Chondrocyte (in vitro differentiated cells): ENCODE results near the gene SCN1A. TPM values are rescaled to one million over a fixed set of nuclear protein-coding genes. Genes with fewer than 3 reads are reported as not detected.
"Not testable (repeated sequence)": the region's sequence is repeated elsewhere in the genome, so short reads cannot be mapped to it uniquely, and the experiment has no call there.

Experiments used
- DNase-seq: peaks from one replicate; pipeline ENCODE4 v3.0.0; 2021; ENCODE audit warnings: mixed read lengths, low spot score
- H3K27ac Mint-ChIP-seq: one replicate; pipeline ENCODE4 v1.8.0; 2021; ENCODE audit warnings: mild to moderate bottlenecking, moderate library complexity, mixed read lengths; ENCODE audit not compliant: unreplicated experiment
- H3K27me3 Mint-ChIP-seq: 2 replicates; pipeline ENCODE4 v1.8.0; 2021; ENCODE audit warnings: low read depth, mixed read lengths
- H3K36me3 Mint-ChIP-seq: 2 replicates; pipeline ENCODE4 v1.8.0; 2021; ENCODE audit warnings: low read depth, mixed read lengths
- H3K4me1 Mint-ChIP-seq: 2 replicates; pipeline ENCODE4 v1.8.0; 2021; ENCODE audit warnings: low read depth, mild to moderate bottlenecking, mixed read lengths
- H3K4me3 Mint-ChIP-seq: one replicate; pipeline ENCODE4 v1.8.0; 2021; ENCODE audit warnings: mild to moderate bottlenecking, moderate library complexity, mixed read lengths; ENCODE audit not compliant: unreplicated experiment
- H3K9me3 Mint-ChIP-seq: 2 replicates; pipeline ENCODE4 v1.8.0; 2021; ENCODE audit warnings: low read depth, mixed read lengths
- CTCF ChIP-seq: fragments of 200-600 bp; sonication (generic); IDR thresholded peaks from 2 replicates; pipeline ENCODE4 v1.5.0; 2021; ENCODE audit warnings: antibody characterized with exemption, mild to moderate bottlenecking, moderate library complexity
- total RNA-seq: library from RNA; stranded (reverse); gene quantifications from 3 replicates; pipeline ENCODE4 v1.2.1, GENCODE V29; 2021

The SCN1A gene
- total RNA-seq, 1 donor from 2014 or later = 0.05 TPM

DNA sequence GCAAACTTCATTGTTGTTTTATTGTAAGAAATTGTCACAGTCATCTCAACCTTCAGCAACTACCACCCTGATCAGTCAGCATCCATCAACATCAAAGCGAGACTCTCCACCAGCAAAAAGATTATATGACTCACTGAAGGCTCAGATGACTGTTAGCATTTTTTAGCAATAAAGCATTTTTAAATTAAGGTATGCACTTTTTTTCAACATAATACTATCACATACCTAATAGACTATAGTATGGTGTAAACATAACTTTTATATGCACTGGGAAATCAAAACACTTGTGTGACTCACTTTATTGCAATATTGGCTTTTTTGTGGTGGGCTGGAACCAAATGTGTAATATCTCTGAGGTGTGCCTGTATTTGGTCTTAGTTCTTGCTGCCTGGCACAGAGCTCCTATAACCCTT lies 15.6 kb downstream of the SCN1A start:
- no peak for TF ChIP-seq CTCF
- Mint-ChIP-seq H3K27ac (no peak overlapping the region), H3K27me3 (no peaks in the 10 kb centered on the region), H3K4me1 (no peaks in the 10 kb centered on the region), H3K4me3 (no peak overlapping the region), H3K9me3 (peaks cover 13% of the 10 kb centered on the region), H3K36me3 (peaks cover 2% of the 10 kb centered on the region)
- DNase-seq = no peak

- Mint-ChIP-seq H3K4me1 (no peaks in the 10 kb centered on the region), H3K36me3 (peaks cover 2% of the 10 kb centered on the region), H3K27ac (no peak overlapping the region), H3K4me3 (no peak overlapping the region), H3K9me3 (peaks cover 11% of the 10 kb centered on the region), H3K27me3 (no peaks in the 10 kb centered on the region)
- no peak for DNase-seq
- peak; percentile 67 for TF ChIP-seq CTCF
Observed at GRCh38 chr2:166106431-166107015, 21.3 kb downstream of the SCN1A start.

- no peak for TF ChIP-seq CTCF
- H3K9me3 Mint-ChIP-seq = no peaks in the 10 kb centered on the region
- DNase-seq = no peak
- no peaks in the 10 kb centered on the region for H3K4me1 Mint-ChIP-seq
- H3K4me3 Mint-ChIP-seq = no peak overlapping the region
- no peak overlapping the region for H3K27ac Mint-ChIP-seq
- no peaks in the 10 kb centered on the region for H3K36me3 Mint-ChIP-seq
- no peaks in the 10 kb centered on the region for H3K27me3 Mint-ChIP-seq
Observed at GRCh38 chr2:166104773-166105172, 23.0 kb downstream of the SCN1A start.

DNA sequence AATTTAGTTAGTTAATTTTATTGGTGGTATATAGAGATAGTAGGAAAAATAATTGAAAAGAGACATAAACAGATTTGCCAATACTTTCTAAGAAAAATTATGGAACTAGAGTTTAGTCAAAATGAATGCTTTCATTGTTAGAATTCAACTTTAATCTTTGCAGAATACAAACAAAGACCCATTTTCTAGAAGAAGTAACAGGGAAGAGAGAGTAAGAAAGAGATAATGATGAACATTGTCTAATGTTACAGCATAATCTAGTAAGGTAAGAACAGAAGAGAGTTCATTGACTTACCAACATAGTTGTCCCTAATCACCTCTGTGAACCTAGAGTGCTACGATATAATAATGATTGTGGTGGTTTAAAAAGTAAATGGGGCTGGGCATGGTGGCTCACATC lies 23.7 kb downstream of the SCN1A start:
- Mint-ChIP-seq H3K27ac (no peak overlapping the region), H3K4me1 (no peaks in the 10 kb centered on the region), H3K9me3 (no peaks in the 10 kb centered on the region), H3K27me3 (no peaks in the 10 kb centered on the region), H3K4me3 (no peak overlapping the region), H3K36me3 (no peaks in the 10 kb centered on the region)
- no peak for DNase-seq
- TF ChIP-seq CTCF = no peak

DNA sequence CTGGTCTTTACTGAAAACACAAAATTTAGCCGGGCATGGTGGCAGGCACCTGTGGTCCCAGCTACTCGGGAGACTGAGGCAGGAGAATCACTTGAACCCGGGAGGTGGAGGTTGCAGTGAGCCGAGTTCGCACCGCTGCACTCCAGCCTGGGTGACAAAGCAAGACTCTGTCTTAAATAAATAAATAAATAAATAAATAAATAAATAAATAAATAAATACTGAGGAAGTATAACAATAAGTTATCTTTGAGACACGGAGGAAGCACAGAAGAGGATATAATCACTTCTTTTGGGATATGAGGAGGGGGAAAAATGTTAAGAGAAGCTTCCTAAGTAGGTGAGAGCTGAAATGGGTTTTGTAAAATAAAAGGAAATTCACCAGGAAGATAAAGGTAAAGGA lies 24.5 kb downstream of the SCN1A start:
- H3K4me1 Mint-ChIP-seq, H3K9me3 Mint-ChIP-seq, H3K36me3 Mint-ChIP-seq, DNase-seq, H3K27me3 Mint-ChIP-seq, H3K4me3 Mint-ChIP-seq, H3K27ac Mint-ChIP-seq: not testable (repeated sequence)

GRCh38 chr2:166094325-166094724 lies 33.5 kb downstream of the SCN1A start:
- no peaks in the 10 kb centered on the region for H3K9me3 Mint-ChIP-seq
- H3K36me3 Mint-ChIP-seq = no peaks in the 10 kb centered on the region
- no peak overlapping the region for H3K4me3 Mint-ChIP-seq
- TF ChIP-seq CTCF = no peak
- no peak for DNase-seq
- H3K4me1 Mint-ChIP-seq = peaks cover 14% of the 10 kb centered on the region
- H3K27ac Mint-ChIP-seq = no peak overlapping the region
- no peaks in the 10 kb centered on the region for H3K27me3 Mint-ChIP-seq
